Measurements from ENCODE around the gene HYAL2.

The HYAL2 gene

GRCh38 chr3:50300681-50301254 lies 21.8 kb downstream of the HYAL2 start (continued):
- TF ChIP-seq, protein P1, sequence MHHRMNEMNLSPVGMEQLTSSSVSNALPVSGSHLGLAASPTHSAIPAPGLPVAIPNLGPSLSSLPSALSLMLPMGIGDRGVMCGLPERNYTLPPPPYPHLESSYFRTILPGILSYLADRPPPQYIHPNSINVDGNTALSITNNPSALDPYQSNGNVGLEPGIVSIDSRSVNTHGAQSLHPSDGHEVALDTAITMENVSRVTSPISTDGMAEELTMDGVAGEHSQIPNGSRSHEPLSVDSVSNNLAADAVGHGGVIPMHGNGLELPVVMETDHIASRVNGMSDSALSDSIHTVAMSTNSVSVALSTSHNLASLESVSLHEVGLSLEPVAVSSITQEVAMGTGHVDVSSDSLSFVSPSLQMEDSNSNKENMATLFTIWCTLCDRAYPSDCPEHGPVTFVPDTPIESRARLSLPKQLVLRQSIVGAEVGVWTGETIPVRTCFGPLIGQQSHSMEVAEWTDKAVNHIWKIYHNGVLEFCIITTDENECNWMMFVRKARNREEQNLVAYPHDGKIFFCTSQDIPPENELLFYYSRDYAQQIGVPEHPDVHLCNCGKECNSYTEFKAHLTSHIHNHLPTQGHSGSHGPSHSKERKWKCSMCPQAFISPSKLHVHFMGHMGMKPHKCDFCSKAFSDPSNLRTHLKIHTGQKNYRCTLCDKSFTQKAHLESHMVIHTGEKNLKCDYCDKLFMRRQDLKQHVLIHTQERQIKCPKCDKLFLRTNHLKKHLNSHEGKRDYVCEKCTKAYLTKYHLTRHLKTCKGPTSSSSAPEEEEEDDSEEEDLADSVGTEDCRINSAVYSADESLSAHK (tag by site-specific recombination; IDR thresholded peaks at IDR 0.05) = no peak
- TF ChIP-seq KLF10 (tag by site-specific recombination; IDR thresholded peaks at IDR 0.05) = no peak
- TF ChIP-seq ZNF426 (tag by site-specific recombination; IDR thresholded peaks at IDR 0.05) = no peak
- TF ChIP-seq ZNF416 (tag by site-specific recombination; IDR thresholded peaks at IDR 0.05) = no peak
- no peak for TF ChIP-seq MEIS1 (CRISPR knock-in tag; IDR thresholded peaks at IDR 0.05; ENCODE audit: borderline replicate concordance)
- TF ChIP-seq ZBTB44 (tag by site-specific recombination; IDR thresholded peaks at IDR 0.05) = no peak
- no peak for TF ChIP-seq ZFHX2 (tag by site-specific recombination; conservative IDR thresholded peaks at IDR 0.05)
- no peak for TF ChIP-seq ZNF302 (tag by site-specific recombination; IDR thresholded peaks at IDR 0.05; ENCODE audit: low read depth)
- TF ChIP-seq ZFP37 (tag by site-specific recombination; IDR thresholded peaks at IDR 0.05) = no peak

- peaks cover 0 to 4% of the 10 kb centered on the region in 2 experiments; a peak in 1 of 3 replicates for H3K36me3 ChIP-seq (ENCODE audit: control insufficient read depth in 2 of 2, insufficient read depth in 1 of 2, low read length in 2 of 2)
- TF ChIP-seq ZIC2 (tag by site-specific recombination; IDR thresholded peaks at IDR 0.05) (peak; percentile 82), ZFP69B (tag by site-specific recombination; IDR thresholded peaks at IDR 0.05) (no peak)
- H3K4me1 ChIP-seq (ENCODE audit: control insufficient read depth, insufficient read depth, low read length) = no peaks in the 10 kb centered on the region
- peak overlapping the region; percentile 36 for H3K4me3 ChIP-seq (ENCODE audit: low read depth, low read length)
- H3K27ac ChIP-seq (ENCODE audit: extremely low read depth, low read depth, low read length) = peak overlapping the region; percentile 51
- H3K9me3 ChIP-seq (ENCODE audit: control insufficient read depth, insufficient read depth, low read depth, low read length) = no peaks in the 10 kb centered on the region
- ChIA-PET CTCF (interaction anchor here (0.6 to 2.0 kb wide), 4 partner anchors 17 to 125 kb away, joined by 3 to 7 read pairs (median 4); no protein-coding TSS in a partner anchor), POLR2A (interaction anchor here (0.6 to 2.2 kb wide), 16 partner anchors 8 to 269 kb away, joined by 3 to 34 read pairs (median 4); partner anchors contain the start of genes CYB561D2, GNAI2, HEMK1 and LSMEM2)
These were observed 22.4 kb downstream of the HYAL2 start for GRCh38 chr3:50299929-50300680.

GRCh38 chr3:50299638-50299928 lies 23.0 kb downstream of the HYAL2 start:
- H3K36me3 ChIP-seq (ENCODE audit: control insufficient read depth in 2 of 2, insufficient read depth in 1 of 2, low read length in 2 of 2) = peaks cover 0 to 4% of the 10 kb centered on the region in 2 experiments; a peak in 1 of 3 replicates
- no peaks in the 10 kb centered on the region for H3K9me3 ChIP-seq (ENCODE audit: control insufficient read depth, insufficient read depth, low read depth, low read length)
- H3K4me3 ChIP-seq (ENCODE audit: low read depth, low read length) = peak overlapping the region; percentile 36
- H3K27ac ChIP-seq (ENCODE audit: extremely low read depth, low read depth, low read length) = peak overlapping the region; percentile 51
- ChIA-PET CTCF (interaction anchor here (0.6 to 2.0 kb wide), 4 partner anchors 18 to 125 kb away, joined by 3 to 7 read pairs (median 4); no protein-coding TSS in a partner anchor), POLR2A (interaction anchor here (0.6 to 2.2 kb wide), 17 partner anchors 9 to 269 kb away, joined by 3 to 34 read pairs (median 4); partner anchors contain the start of genes CYB561D2, GNAI2, HEMK1 and LSMEM2)
- no peaks in the 10 kb centered on the region for H3K4me1 ChIP-seq (ENCODE audit: control insufficient read depth, insufficient read depth, low read length)
- TF ChIP-seq ZNF692 (tag by site-specific recombination; IDR thresholded peaks at IDR 0.05) (peak; percentile 87), ZNF184 (tag by site-specific recombination; IDR thresholded peaks at IDR 0.05) (0 out of 2 replicates have a peak, but pooled peaks have one; percentile 54), ZNF629 (tag by site-specific recombination; IDR thresholded peaks at IDR 0.05) (0 out of 2 replicates have a peak, but pooled peaks have one; percentile 61), KLF1 (tag by site-specific recombination; IDR thresholded peaks at IDR 0.05) (peak; percentile 83), ZNF274 (IDR thresholded peaks at IDR 0.05; ENCODE audit: low read length) (no peak), ZNF274 (tag by site-specific recombination; IDR thresholded peaks at IDR 0.05; ENCODE audit: borderline replicate concordance) (no peak), ZNF830 (tag by site-specific recombination; IDR thresholded peaks at IDR 0.05; ENCODE audit: low read depth) (no peak), ZNF701 (tag by site-specific recombination; IDR thresholded peaks at IDR 0.05) (no peak), ZNF670 (tag by site-specific recombination; IDR thresholded peaks at IDR 0.05; ENCODE audit: low read depth) (no peak), ZNF391 (tag by site-specific recombination; IDR thresholded peaks at IDR 0.05; ENCODE audit: borderline replicate concordance, low read depth) (no peak), PATZ1 (tag by site-specific recombination; IDR thresholded peaks at IDR 0.05) (peak; percentile 71), ZNF174 (tag by site-specific recombination; IDR thresholded peaks at IDR 0.05) (no peak), ZNF394 (tag by site-specific recombination; IDR thresholded peaks at IDR 0.05; ENCODE audit: borderline replicate concordance) (no peak), ZNF571 (tag by site-specific recombination; IDR thresholded peaks at IDR 0.05) (no peak)
